DOHH2 (cell line): ENCODE results near the gene TTC34.

Experiments used
- CTCF ChIP-seq: fragments of 200-600 bp; sonication (generic); IDR thresholded peaks from one replicate; pipeline ENCODE4 v1.5.1; 2014; ENCODE audit warnings: antibody characterized with exemption, mild to moderate bottlenecking, low read depth, low read length; ENCODE audit not compliant: poor library complexity, severe bottlenecking
- EZH2phosphoT487 ChIP-seq: fragments of 200-600 bp; sonication (generic); IDR thresholded peaks from 2 replicates; pipeline ENCODE4 v1.6.1; 2017; ENCODE audit warnings: borderline replicate concordance, mild to moderate bottlenecking, antibody characterized with exemption, low read length, moderate library complexity, mixed read lengths

GRCh38 chr1:2810281-2810680, 8.8 kb upstream of the TTC34 start:
- TF ChIP-seq CTCF (no peak), EZH2phosphoT487 (no peak)
